ENCODE measurements around the gene C9orf72.
"Not testable (repeated sequence)": the region's sequence is repeated elsewhere in the genome, so short reads cannot be mapped to it uniquely, and the experiment has no call there.

C9orf72 gene

GRCh38 chr9:27518809-27519208 is 54.5 kb downstream of the C9orf72 start:
- no peak for DNase-seq (ENCODE audit: low spot score)

- DNase-seq (ENCODE audit: low spot score) = no peak
Measured at GRCh38 chr9:27518006-27518405, 55.3 kb downstream of the C9orf72 start.

GRCh38 chr9:27514551-27514950 is 58.7 kb downstream of the C9orf72 start:
- DNase-seq (ENCODE audit: low spot score) = no peak

- no peak for DNase-seq (ENCODE audit: low spot score)
Measured at GRCh38 chr9:27511771-27512170, 61.5 kb downstream of the C9orf72 start.

GRCh38 chr9:27510780-27511179 is 62.5 kb downstream of the C9orf72 start:
- DNase-seq (ENCODE audit: low spot score) = no peak

GRCh38 chr9:27506981-27507380 is 66.3 kb downstream of the C9orf72 start:
- no peak for DNase-seq (ENCODE audit: low spot score)

GRCh38 chr9:27505744-27506161 is 67.5 kb downstream of the C9orf72 start:
- DNase-seq (ENCODE audit: low spot score) = no peak

GRCh38 chr9:27504259-27504658 is 69.0 kb downstream of the C9orf72 start:
- no peak for DNase-seq (ENCODE audit: low spot score)

- DNase-seq (ENCODE audit: low spot score) = no peak
Measured at GRCh38 chr9:27503623-27504022, 69.7 kb downstream of the C9orf72 start.

- DNase-seq (ENCODE audit: low spot score) = not testable (repeated sequence)
Measured at GRCh38 chr9:27500902-27501301, 72.4 kb downstream of the C9orf72 start.

GRCh38 chr9:27499451-27499850 is 73.8 kb downstream of the C9orf72 start:
- DNase-seq (ENCODE audit: low spot score) = no peak

- DNase-seq (ENCODE audit: low spot score) = no peak
Measured at GRCh38 chr9:27497883-27498417, 75.3 kb downstream of the C9orf72 start.

All from SK-N-DZ (cell line).